H1 (cell line): Measurements from ENCODE around the gene MYH11.

Experiments
- TF ChIP-seq, protein P1 (sequence below), 3 experiments: IDR thresholded peaks; 1 replicate in 2 of 3; 2 replicates in 1 of 3; pipeline versions ENCODE4 v1.5.1 to v1.6.1; 2011; ENCODE audit warnings: low read length in 3 of 3, mild to moderate bottlenecking in 3 of 3, inconsistent platforms in 2 of 3, low read depth in 1 of 3, moderate library complexity in 1 of 3; ENCODE audit not compliant: insufficient read depth in 1 of 3; ENCODE audit errors: control extremely low read depth in 1 of 3
- TF ChIP-seq, protein P2 (sequence below): IDR thresholded peaks from 2 replicates; pipeline ENCODE4 v1.6.1; 2012; ENCODE audit warnings: inconsistent platforms
- TF ChIP-seq, protein P3 (sequence below): IDR thresholded peaks from 2 replicates; pipeline ENCODE4 v1.6.1; 2012; ENCODE audit warnings: inconsistent platforms

DNA sequence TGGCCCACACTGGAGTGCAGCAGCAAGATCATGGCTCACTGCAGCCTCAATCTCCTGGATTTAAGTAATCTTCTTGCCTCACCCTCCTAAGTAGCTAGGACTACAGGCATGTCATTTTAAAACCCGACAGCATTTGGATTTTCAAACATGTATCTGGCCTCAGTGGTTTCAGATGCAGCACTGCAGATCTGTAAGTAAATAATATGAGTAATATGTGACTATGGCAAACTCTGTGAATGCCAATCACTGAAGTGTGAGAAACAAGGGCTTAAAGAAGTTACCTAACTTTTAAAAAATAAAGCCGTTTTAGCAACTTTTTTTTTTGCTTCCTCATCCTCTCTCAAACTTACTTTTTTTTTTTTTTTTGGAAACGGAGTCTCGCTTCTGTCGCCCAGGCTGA lies 19.7 kb upstream of the MYH11 start:
- TF ChIP-seq, protein P1, sequence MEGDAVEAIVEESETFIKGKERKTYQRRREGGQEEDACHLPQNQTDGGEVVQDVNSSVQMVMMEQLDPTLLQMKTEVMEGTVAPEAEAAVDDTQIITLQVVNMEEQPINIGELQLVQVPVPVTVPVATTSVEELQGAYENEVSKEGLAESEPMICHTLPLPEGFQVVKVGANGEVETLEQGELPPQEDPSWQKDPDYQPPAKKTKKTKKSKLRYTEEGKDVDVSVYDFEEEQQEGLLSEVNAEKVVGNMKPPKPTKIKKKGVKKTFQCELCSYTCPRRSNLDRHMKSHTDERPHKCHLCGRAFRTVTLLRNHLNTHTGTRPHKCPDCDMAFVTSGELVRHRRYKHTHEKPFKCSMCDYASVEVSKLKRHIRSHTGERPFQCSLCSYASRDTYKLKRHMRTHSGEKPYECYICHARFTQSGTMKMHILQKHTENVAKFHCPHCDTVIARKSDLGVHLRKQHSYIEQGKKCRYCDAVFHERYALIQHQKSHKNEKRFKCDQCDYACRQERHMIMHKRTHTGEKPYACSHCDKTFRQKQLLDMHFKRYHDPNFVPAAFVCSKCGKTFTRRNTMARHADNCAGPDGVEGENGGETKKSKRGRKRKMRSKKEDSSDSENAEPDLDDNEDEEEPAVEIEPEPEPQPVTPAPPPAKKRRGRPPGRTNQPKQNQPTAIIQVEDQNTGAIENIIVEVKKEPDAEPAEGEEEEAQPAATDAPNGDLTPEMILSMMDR (IDR thresholded peaks at IDR 0.05; ENCODE audit: control extremely low read depth in 1 of 3, insufficient read depth in 1 of 3, low read depth in 1 of 3, low read length in 3 of 3): no peak
- TF ChIP-seq, protein P2, sequence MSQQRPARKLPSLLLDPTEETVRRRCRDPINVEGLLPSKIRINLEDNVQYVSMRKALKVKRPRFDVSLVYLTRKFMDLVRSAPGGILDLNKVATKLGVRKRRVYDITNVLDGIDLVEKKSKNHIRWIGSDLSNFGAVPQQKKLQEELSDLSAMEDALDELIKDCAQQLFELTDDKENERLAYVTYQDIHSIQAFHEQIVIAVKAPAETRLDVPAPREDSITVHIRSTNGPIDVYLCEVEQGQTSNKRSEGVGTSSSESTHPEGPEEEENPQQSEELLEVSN: no peak
- TF ChIP-seq, protein P3, sequence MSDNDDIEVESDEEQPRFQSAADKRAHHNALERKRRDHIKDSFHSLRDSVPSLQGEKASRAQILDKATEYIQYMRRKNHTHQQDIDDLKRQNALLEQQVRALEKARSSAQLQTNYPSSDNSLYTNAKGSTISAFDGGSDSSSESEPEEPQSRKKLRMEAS: no peak
